GM12874 (cell line): ENCODE measurements around the gene PTGER4.

Source experiments
- TF ChIP-seq, protein P1 (sequence below): IDR thresholded peaks from 2 replicates; pipeline ENCODE4 v1.5.1; 2011; ENCODE audit warnings: low read depth, mild to moderate bottlenecking, control low read depth, low read length, moderate library complexity; ENCODE audit not compliant: insufficient read depth

Gene PTGER4

DNA sequence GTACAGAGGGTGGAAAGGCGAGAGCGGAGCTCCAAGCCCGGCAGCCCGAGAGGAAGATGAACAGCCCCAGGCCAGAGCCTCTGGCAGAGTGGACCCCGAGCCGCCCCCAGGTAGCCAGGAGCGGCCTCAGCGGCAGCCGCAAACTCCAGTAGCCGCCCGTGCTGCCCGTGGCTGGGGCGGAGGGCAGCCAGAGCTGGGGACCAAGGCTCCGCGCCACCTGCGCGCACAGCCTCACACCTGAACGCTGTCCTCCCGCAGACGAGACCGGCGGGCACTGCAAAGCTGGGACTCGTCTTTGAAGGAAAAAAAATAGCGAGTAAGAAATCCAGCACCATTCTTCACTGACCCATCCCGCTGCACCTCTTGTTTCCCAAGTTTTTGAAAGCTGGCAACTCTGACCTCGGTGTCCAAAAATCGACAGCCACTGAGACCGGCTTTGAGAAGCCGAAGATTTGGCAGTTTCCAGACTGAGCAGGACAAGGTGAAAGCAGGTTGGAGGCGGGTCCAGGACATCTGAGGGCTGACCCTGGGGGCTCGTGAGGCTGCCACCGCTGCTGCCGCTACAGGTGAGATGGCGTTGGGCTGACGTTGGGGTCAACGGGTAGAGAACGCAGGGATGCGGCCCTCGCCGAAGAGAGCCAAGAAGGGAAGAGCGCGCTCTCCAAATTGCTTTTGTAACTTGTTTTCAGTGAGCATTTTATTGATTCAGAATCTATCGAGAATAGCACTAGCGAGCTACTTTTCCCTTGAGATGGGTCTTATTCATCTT, at the start of gene PTGER4:
Gene PTGER4 (plus strand): TSS at position 3 of the 769 bp plus-strand sequence. CDS start 1,079 bp downstream, outside the sequence.
- TF ChIP-seq, protein P1, sequence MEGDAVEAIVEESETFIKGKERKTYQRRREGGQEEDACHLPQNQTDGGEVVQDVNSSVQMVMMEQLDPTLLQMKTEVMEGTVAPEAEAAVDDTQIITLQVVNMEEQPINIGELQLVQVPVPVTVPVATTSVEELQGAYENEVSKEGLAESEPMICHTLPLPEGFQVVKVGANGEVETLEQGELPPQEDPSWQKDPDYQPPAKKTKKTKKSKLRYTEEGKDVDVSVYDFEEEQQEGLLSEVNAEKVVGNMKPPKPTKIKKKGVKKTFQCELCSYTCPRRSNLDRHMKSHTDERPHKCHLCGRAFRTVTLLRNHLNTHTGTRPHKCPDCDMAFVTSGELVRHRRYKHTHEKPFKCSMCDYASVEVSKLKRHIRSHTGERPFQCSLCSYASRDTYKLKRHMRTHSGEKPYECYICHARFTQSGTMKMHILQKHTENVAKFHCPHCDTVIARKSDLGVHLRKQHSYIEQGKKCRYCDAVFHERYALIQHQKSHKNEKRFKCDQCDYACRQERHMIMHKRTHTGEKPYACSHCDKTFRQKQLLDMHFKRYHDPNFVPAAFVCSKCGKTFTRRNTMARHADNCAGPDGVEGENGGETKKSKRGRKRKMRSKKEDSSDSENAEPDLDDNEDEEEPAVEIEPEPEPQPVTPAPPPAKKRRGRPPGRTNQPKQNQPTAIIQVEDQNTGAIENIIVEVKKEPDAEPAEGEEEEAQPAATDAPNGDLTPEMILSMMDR = no peak

DNA sequence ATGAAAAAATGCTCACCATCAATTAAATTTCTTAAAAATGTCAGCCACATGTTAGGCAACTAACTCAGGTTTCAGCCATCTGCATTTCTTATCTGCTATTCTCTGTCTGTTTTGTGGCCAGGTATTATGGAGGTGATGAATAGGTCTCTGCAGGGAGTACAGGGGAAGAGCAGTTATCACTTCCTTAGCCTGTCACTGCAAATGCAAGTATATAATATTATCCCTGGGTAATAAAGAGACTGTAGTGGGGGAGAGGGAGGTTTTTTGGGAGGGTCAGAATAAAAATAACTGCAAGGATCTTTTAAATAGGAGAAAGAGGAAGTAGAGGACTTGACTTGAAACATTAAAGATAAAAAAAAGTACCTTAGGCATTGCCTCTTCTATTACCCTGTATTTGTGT, 49.6 kb upstream of the PTGER4 start:
- TF ChIP-seq, protein P1 = no peak

DNA sequence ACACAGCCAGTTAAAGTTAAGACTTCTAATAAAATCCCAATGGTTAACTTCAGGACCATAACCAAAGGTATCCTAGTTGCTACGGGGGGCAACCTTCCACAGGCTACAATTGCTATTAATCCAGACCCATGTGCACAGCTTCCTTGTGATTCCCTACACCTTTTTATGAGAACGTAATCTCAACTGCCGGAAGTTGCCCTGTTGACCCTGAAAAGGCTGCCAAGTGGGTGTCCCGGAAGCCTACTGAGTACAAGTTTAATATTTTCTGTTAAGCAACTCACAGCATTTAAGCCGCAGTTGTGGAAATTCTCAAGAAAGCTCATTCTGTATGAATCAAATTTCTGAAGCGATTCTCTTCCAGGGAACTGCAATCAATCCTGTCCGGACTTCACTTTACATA, 48.5 kb upstream of the PTGER4 start:
- TF ChIP-seq, protein P1 = no peak

DNA sequence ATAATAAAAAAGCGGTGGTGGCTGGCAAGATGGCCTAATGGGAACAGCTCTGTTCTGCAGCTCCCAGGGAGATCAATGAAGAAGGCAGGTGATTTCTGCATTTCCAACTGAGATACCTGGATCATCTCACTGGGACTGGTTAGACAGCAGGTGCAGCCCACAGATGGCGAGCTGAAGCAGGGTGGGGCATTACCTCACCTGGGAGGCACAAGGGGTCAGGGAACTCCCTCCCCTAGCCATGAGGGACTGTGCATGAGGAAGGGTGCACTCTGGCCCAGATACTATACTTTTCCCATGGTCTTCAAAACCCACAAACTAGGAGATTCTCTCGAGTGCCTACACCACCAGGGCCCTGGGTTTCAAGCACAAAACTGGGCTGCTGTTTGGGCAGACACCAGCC, 45.6 kb upstream of the PTGER4 start:
- TF ChIP-seq, protein P1 = no peak

DNA sequence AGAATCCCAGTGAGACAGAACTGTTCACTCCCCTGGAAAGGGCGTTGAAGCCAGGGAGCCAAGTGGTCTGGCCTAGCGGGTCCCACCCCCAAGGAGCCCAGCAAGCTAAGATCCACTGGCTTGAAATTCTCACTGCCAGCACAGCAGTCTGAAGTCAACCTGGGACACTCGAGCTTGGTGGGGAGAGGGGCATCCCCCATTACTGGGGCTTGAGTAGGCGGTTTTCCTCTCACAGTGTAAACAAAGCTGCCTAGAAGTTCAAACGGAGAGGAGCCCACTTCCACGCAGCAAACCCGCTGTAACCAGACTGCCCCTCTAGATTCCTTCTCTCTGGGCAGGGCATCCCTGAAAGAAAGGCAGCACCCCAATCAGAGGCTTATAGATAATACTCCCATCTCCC, 45.1 kb upstream of the PTGER4 start:
- TF ChIP-seq, protein P1 = no peak

DNA sequence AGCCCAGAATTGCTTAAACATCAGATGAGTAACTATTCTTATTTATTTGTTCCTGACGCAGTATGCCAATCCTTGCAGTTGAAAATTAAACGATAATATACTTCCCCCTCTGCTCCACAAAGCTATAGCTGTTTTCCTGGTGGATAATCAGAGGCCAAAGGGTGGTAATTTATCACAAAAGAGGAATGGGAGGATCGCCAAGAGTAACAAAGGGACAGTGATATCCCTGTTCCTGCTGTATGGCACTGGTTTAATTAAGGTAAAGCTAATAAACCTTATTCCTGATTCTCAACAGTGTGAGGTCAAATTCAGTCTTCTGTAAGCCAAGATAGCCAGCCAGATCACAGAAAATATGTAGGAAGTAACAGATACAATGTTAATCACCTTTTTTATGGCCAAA, 33.4 kb upstream of the PTGER4 start:
- TF ChIP-seq, protein P1 = no peak

DNA sequence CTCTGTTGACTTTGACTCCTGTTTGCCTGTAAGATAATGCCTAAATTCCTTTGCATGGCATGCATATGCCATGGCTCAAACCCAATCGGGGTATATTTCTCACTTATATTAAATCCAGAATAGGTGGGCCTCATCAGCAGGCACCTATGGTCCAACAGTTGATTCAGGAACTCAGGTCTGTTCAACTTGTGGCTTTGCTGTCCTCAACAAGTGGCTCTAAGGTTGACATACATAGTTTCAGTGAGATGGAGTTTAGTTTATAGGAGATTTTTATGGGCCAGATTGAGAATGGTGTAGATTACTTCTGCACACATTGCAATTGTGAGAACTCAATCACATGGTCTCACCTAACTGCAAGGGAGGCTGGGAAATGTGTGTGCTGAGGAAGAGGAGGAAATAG, 31.6 kb upstream of the PTGER4 start:
- TF ChIP-seq, protein P1 = no peak
